Breast epithelium (tissue), 3 donors: Measurements from ENCODE around the gene TIMM10B.

Source experiments
- POLR2AphosphoS5 ChIP-seq, 3 donors: sonication (generic); formaldehyde crosslinking; IDR thresholded peaks; one replicate each; pipeline ENCODE4 v1.6.1; 2017; ENCODE audit warnings: antibody characterized with exemption in 3 of 3
- TF ChIP-seq, protein P1 (sequence below), 3 donors: fragments of 450-650 bp; IDR thresholded peaks; one replicate each; pipeline ENCODE4 v1.5.1; 2016 to 2017; ENCODE audit warnings: antibody characterized with exemption in 3 of 3, mild to moderate bottlenecking in 3 of 3, moderate library complexity in 3 of 3

DNA sequence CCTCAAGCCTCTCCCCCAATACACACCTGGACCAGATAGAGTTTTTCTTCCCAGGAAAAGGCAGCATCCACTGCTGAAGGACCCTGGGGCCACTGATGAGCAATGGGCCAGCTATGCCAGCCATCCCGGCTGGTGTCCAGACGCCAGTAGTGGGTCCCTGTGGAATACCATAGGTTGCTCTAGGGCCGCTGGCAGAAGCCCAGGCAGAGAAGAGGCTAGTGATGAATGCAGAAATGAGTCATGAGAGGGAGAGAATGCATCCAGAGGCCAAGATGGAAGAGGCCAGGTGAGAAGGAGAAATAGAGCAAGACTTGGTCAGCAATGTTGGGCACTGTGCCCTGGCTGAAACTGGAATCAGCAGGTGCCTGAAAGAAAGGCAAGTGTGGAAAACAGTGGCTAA, 49.4 kb upstream of the TIMM10B start:
- TF ChIP-seq, protein P1, sequence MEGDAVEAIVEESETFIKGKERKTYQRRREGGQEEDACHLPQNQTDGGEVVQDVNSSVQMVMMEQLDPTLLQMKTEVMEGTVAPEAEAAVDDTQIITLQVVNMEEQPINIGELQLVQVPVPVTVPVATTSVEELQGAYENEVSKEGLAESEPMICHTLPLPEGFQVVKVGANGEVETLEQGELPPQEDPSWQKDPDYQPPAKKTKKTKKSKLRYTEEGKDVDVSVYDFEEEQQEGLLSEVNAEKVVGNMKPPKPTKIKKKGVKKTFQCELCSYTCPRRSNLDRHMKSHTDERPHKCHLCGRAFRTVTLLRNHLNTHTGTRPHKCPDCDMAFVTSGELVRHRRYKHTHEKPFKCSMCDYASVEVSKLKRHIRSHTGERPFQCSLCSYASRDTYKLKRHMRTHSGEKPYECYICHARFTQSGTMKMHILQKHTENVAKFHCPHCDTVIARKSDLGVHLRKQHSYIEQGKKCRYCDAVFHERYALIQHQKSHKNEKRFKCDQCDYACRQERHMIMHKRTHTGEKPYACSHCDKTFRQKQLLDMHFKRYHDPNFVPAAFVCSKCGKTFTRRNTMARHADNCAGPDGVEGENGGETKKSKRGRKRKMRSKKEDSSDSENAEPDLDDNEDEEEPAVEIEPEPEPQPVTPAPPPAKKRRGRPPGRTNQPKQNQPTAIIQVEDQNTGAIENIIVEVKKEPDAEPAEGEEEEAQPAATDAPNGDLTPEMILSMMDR (IDR thresholded peaks at IDR 0.05), result no peak
- no peak for TF ChIP-seq POLR2AphosphoS5 (IDR thresholded peaks at IDR 0.05)
